ENCODE results near the gene KCNA1. TPM values are rescaled to one million over a fixed set of nuclear protein-coding genes. Genes with fewer than 3 reads are reported as not detected.

Gene KCNA1
- total RNA-seq, 2 donors from 2014 or later: under 0.01 TPM; not detected in 1

- DNase-seq (no peak), ATAC-seq (no peak)
- intact Hi-C loops (cut with DNase I): no loop called here
- Histone ChIP-seq H3K4me3 (no peak overlapping the region), H3K36me3 (replicated peaks in 1 of 2; ENCODE audit: insufficient read depth in 1 of 2, low read depth in 2 of 2) (no peaks in the 10 kb centered on the region), H3K9me3 (no peaks in the 10 kb centered on the region), H3K27ac (no peak overlapping the region), H3K27me3 (no peaks in the 10 kb centered on the region), H3K4me1 (no peaks in the 10 kb centered on the region)
- WGBS, 2 donors: 55 to 65% methylated on average over 5 of the region's 5 CpGs
- TF ChIP-seq POLR2A (IDR thresholded peaks at IDR 0.05): no peak
- no peak for TF ChIP-seq CTCF (IDR thresholded peaks at IDR 0.05)
Observed at GRCh38 chr12:4957761-4958160, 48.1 kb downstream of the KCNA1 start.

- DNase-seq (no peak), ATAC-seq (no peak)
- 56 to 67% methylated on average over 6 of the region's 6 CpGs for WGBS, 2 donors
- no peaks in the 10 kb centered on the region for H3K9me3 ChIP-seq
- no peaks in the 10 kb centered on the region for H3K36me3 ChIP-seq (replicated peaks in 1 of 2; ENCODE audit: insufficient read depth in 1 of 2, low read depth in 2 of 2)
- TF ChIP-seq CTCF (IDR thresholded peaks at IDR 0.05): no peak
- no peak for TF ChIP-seq POLR2A (IDR thresholded peaks at IDR 0.05)
- no peak overlapping the region for H3K4me3 ChIP-seq
- H3K4me1 ChIP-seq: no peaks in the 10 kb centered on the region
- H3K27me3 ChIP-seq: no peaks in the 10 kb centered on the region
- intact Hi-C loops (cut with DNase I): no loop called here
- H3K27ac ChIP-seq: no peak overlapping the region
Observed at GRCh38 chr12:4958697-4959375, 49.1 kb downstream of the KCNA1 start.

GRCh38 chr12:4959381-4959780, 49.7 kb downstream of the KCNA1 start:
- WGBS, 2 donors: 58 to 73% methylated on average over 4 of the region's 4 CpGs
- Histone ChIP-seq H3K4me3 (no peak overlapping the region), H3K36me3 (replicated peaks in 1 of 2; ENCODE audit: insufficient read depth in 1 of 2, low read depth in 2 of 2) (no peaks in the 10 kb centered on the region), H3K27ac (no peak overlapping the region), H3K4me1 (no peaks in the 10 kb centered on the region), H3K27me3 (no peaks in the 10 kb centered on the region), H3K9me3 (no peaks in the 10 kb centered on the region)
- intact Hi-C loops (cut with DNase I): no loop called here
- ATAC-seq (no peak), DNase-seq (no peak)
- TF ChIP-seq CTCF (IDR thresholded peaks at IDR 0.05) (no peak), POLR2A (IDR thresholded peaks at IDR 0.05) (no peak)

- no peaks in the 10 kb centered on the region for H3K9me3 ChIP-seq
- H3K27ac ChIP-seq: no peak overlapping the region
- no peaks in the 10 kb centered on the region for H3K4me1 ChIP-seq
- H3K27me3 ChIP-seq: no peaks in the 10 kb centered on the region
- H3K4me3 ChIP-seq: no peak overlapping the region
- WGBS, 2 donors: 43 to 51% methylated on average over 10 to 13 of the region's 13 CpGs
- TF ChIP-seq CTCF (IDR thresholded peaks at IDR 0.05) (no peak), POLR2A (IDR thresholded peaks at IDR 0.05) (no peak)
- intact Hi-C loops (cut with DNase I): no loop called here
- no peaks in the 10 kb centered on the region for H3K36me3 ChIP-seq (replicated peaks in 1 of 2; ENCODE audit: insufficient read depth in 1 of 2, low read depth in 2 of 2)
- DNase-seq: no peak
- ATAC-seq: no peak
Observed at GRCh38 chr12:4960030-4960429, 50.3 kb downstream of the KCNA1 start.

- no peak for ATAC-seq
- DNase-seq: no peak
- H3K4me3 ChIP-seq: no peak overlapping the region
- WGBS, 2 donors: 74 to 81% methylated on average over 6 of the region's 6 CpGs
- no peaks in the 10 kb centered on the region for H3K4me1 ChIP-seq
- no peaks in the 10 kb centered on the region for H3K36me3 ChIP-seq (replicated peaks in 1 of 2; ENCODE audit: insufficient read depth in 1 of 2, low read depth in 2 of 2)
- H3K9me3 ChIP-seq: no peaks in the 10 kb centered on the region
- no peak overlapping the region for H3K27ac ChIP-seq
- intact Hi-C loops (cut with DNase I): no loop called here
- no peaks in the 10 kb centered on the region for H3K27me3 ChIP-seq
- TF ChIP-seq CTCF (IDR thresholded peaks at IDR 0.05): no peak
- TF ChIP-seq POLR2A (IDR thresholded peaks at IDR 0.05): no peak
Observed at GRCh38 chr12:4960547-4960946, 50.8 kb downstream of the KCNA1 start.

Measured in body of pancreas (tissue), 4 donors.